Prostate gland (tissue), 2 donors: Measurements from ENCODE around the gene CERKL. TPM values are rescaled to one million over a fixed set of nuclear protein-coding genes. Genes with fewer than 3 reads are reported as not detected.

Source experiments
- DNase-seq: peaks from one replicate; pipeline ENCODE4 v3.0.0-alpha.2; 2019; ENCODE audit warnings: low spot score
- H3K27ac ChIP-seq, 2 donors: fragments of 200-600 bp; sonication (generic); 2 replicates each; pipeline ENCODE4 v1.5.1; 2017 to 2019
- H3K27me3 ChIP-seq: fragments of 200-600 bp; sonication (generic); replicated peaks from 2 replicates; pipeline ENCODE4 v1.5.1; 2019; ENCODE audit not compliant: insufficient read depth
- H3K36me3 ChIP-seq, 2 donors: fragments of 200-600 bp; sonication (generic); 1 replicate in 1 of 2; 2 replicates in 1 of 2; pipeline versions ENCODE4 v1.5.1 to v1.8.1; 2017 to 2019
- H3K4me1 ChIP-seq: fragments of 200-600 bp; sonication (generic); replicated peaks from 2 replicates; pipeline ENCODE4 v1.5.1; 2019
- H3K4me3 ChIP-seq, 2 donors: fragments of 200-600 bp; sonication (generic); 2 replicates each; pipeline ENCODE4 v1.5.1; 2017 to 2019
- H3K9me3 ChIP-seq: fragments of 200-600 bp; sonication (generic); 2 replicates; pipeline ENCODE4 v1.5.1; 2017
- CTCF ChIP-seq, 4 experiments: fragments of 200-600 bp in 2 of 4; fragments of 450-650 bp in 2 of 4; sonication (generic) in 2 of 4; IDR thresholded peaks; 1 replicate in 3 of 4; 2 replicates in 1 of 4; pipeline ENCODE4 v1.5.1; 2016 to 2019; ENCODE audit warnings: antibody characterized with exemption in 4 of 4, mild to moderate bottlenecking in 2 of 4, moderate library complexity in 2 of 4
- POLR2A ChIP-seq: fragments of 450-650 bp; IDR thresholded peaks from one replicate; pipeline ENCODE4 v1.6.1; 2016; ENCODE audit warnings: antibody characterized with exemption, mild to moderate bottlenecking
- POLR2AphosphoS5 ChIP-seq: sonication (generic); formaldehyde crosslinking; IDR thresholded peaks from one replicate; pipeline ENCODE4 v1.6.1; 2017; ENCODE audit warnings: antibody characterized with exemption
- WGBS: methylation state at CpG from one replicate; pipeline ENCODE4 v1.1.5; 2018; 5-methylcytosine and 5-hydroxymethylcytosine counted together
- intact Hi-C: fragments of 100-400 bp; cut with DNase I; formaldehyde crosslinking; loops from one replicate; pipeline ENCODE4 v1.14.2; 2022
- total RNA-seq, 2 donors: library from RNA; depleted of rRNA; stranded (reverse); fragments of >200 nt; gene quantifications; one replicate each; pipeline ENCODE4 v1.1.0, GENCODE V29; 2016

Gene CERKL
- total RNA-seq, 2 donors from 2014 or later = 0.55 to 3.9 TPM

GRCh38 chr2:181675254-181675653 lies 18.3 kb upstream of the CERKL start:
- no peaks in the 10 kb centered on the region for H3K36me3 ChIP-seq
- H3K4me3 ChIP-seq = no peak overlapping the region
- H3K27ac ChIP-seq = no peak overlapping the region
- no peaks in the 10 kb centered on the region for H3K9me3 ChIP-seq
- H3K4me1 ChIP-seq = no peaks in the 10 kb centered on the region
- intact Hi-C loops = no loop called here
- TF ChIP-seq POLR2AphosphoS5 = no peak
- TF ChIP-seq CTCF (IDR thresholded peaks at IDR 0.05) = no peak
- no peak for TF ChIP-seq POLR2A
- peaks cover 5% of the 10 kb centered on the region for H3K27me3 ChIP-seq
- 36% methylated on average over 4 of the region's 4 CpGs for WGBS
- DNase-seq = no peak

- intact Hi-C loops = no loop called here
- H3K27me3 ChIP-seq = peaks cover 2% of the 10 kb centered on the region
- no peak for TF ChIP-seq POLR2A
- TF ChIP-seq POLR2AphosphoS5 = no peak
- no peak for TF ChIP-seq CTCF (IDR thresholded peaks at IDR 0.05)
These were observed 17.6 kb upstream of the CERKL start for GRCh38 chr2:181674461-181674860.

GRCh38 chr2:181673173-181673572 lies 16.3 kb upstream of the CERKL start:
- intact Hi-C loops = no loop called here
- H3K4me1 ChIP-seq = no peaks in the 10 kb centered on the region

More at GRCh38 chr2:181674461-181674860, 17.6 kb upstream of the CERKL start:
- H3K27ac ChIP-seq = no peak overlapping the region
- H3K4me3 ChIP-seq = no peak overlapping the region
- H3K9me3 ChIP-seq = no peaks in the 10 kb centered on the region
- no peaks in the 10 kb centered on the region for H3K4me1 ChIP-seq
- no peak for DNase-seq
- H3K36me3 ChIP-seq = no peaks in the 10 kb centered on the region

GRCh38 chr2:181672255-181673008 lies 15.5 kb upstream of the CERKL start:
- no peak for TF ChIP-seq CTCF (IDR thresholded peaks at IDR 0.05)
- no peak for TF ChIP-seq POLR2AphosphoS5
- H3K27me3 ChIP-seq = peaks cover 2% of the 10 kb centered on the region
- no peak for DNase-seq
- no peaks in the 10 kb centered on the region for H3K4me1 ChIP-seq
- intact Hi-C loops = no loop called here
- H3K9me3 ChIP-seq = no peaks in the 10 kb centered on the region
- no peaks in the 10 kb centered on the region for H3K36me3 ChIP-seq
- H3K4me3 ChIP-seq = no peak overlapping the region
- H3K27ac ChIP-seq = no peak overlapping the region

More at GRCh38 chr2:181673173-181673572, 16.3 kb upstream of the CERKL start:
- H3K36me3 ChIP-seq = no peaks in the 10 kb centered on the region
- peaks cover 2% of the 10 kb centered on the region for H3K27me3 ChIP-seq
- DNase-seq = no peak
- no peak overlapping the region for H3K4me3 ChIP-seq
- no peak overlapping the region for H3K27ac ChIP-seq
- WGBS = 53% methylated on average over 2 of the region's 2 CpGs
- no peaks in the 10 kb centered on the region for H3K9me3 ChIP-seq
- TF ChIP-seq POLR2AphosphoS5 = no peak
- no peak for TF ChIP-seq CTCF (IDR thresholded peaks at IDR 0.05)
- no peak for TF ChIP-seq POLR2A

GRCh38 chr2:181670632-181671031 lies 13.7 kb upstream of the CERKL start:
- Histone ChIP-seq H3K9me3 (no peaks in the 10 kb centered on the region), H3K4me3 (no peak overlapping the region), H3K27ac (no peak overlapping the region), H3K27me3 (peaks cover 2% of the 10 kb centered on the region), H3K4me1 (no peaks in the 10 kb centered on the region), H3K36me3 (no peaks in the 10 kb centered on the region)
- DNase-seq = no peak
- WGBS = 25% methylated on average over 1 of the region's 1 CpG
- intact Hi-C loops = no loop called here
- TF ChIP-seq POLR2AphosphoS5 = no peak
- no peak for TF ChIP-seq POLR2A
- no peak for TF ChIP-seq CTCF (IDR thresholded peaks at IDR 0.05)
